ENCODE results near the gene PIP4P1.

- TF ChIP-seq ZNF274 (IDR thresholded peaks at IDR 0.05; ENCODE audit: low read depth, low read length) (no peak), YY1 (IDR thresholded peaks at IDR 0.05; ENCODE audit: insufficient read depth, insufficient read length) (no peak), SUZ12 (IDR thresholded peaks at IDR 0.05; ENCODE audit: extremely low read depth, insufficient read depth, insufficient read length) (no peak)
Measured at GRCh38 chr14:20415782-20416206, 45.4 kb downstream of the PIP4P1 start.

Data from NT2/D1 (cell line).